Astrocyte of the spinal cord (primary cell): ENCODE measurements around the gene HTRA3.

Source experiments
- DNase-seq: peaks from one replicate; pipeline ENCODE4 v3.0.0; 2011; ENCODE audit warnings: low read depth, low spot score
- H3K4me3 ChIP-seq: 2 replicates; pipeline ENCODE4 v1.5.1; 2011; ENCODE audit warnings: low read depth, mild to moderate bottlenecking, low read length, moderate library complexity
- in situ Hi-C: cut with HindIII; loops from 2 replicates; pipeline ENCODE4 v1.10.0; 2017; ENCODE audit warnings: low sequenced_read_pairs
- TF ChIP-seq, protein P1 (sequence below): IDR thresholded peaks from 2 replicates; pipeline ENCODE4 v1.5.1; 2012; ENCODE audit warnings: low read depth, mild to moderate bottlenecking, low read length, inconsistent platforms

HTRA3 gene

DNA sequence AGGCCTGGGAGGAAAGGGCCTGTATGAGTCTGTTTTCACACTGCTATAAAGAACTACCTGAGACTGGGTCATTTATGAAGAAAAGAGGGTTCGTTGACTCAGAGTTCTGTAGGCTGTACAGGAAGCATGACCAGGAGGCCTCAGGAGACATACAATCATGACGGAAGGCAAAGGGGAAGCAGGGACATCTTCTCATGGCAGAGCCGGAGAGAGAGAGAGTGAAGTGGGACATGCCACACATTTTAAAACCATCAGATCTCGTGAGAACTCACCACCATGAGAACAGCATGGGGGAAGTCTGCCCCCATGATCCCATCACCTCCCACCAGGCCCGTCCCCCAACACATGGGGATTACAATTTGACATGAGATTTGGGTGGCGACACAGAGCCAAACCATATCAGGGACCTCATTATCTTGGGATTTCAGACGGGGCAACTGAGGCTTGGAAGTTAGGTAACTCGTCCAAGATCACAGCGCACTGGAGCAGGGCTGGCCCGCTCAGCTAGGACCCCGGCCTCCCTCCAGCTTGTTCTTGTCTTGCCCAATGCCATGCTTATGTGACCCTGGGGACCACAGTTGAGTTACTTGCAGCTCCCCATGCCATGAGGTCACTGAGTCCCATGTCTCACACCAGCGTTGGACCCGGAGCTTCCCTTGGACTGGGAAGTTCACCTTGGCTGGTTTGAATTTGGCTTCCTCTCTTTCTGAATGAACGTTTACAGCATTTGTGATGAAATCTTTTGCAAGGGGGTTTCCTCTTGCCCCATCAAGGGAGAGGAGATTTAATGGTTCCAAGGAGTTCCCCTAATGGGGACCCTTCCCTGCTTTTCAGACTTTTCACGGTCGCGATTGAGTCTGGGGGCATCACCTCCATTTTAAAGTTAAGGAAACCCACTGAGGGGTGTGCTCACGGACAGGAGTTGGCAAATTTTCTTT lies 18.1 kb downstream of the HTRA3 start:
- H3K4me3 ChIP-seq = no peak overlapping the region
- in situ Hi-C loops = no loop called here
- TF ChIP-seq, protein P1, sequence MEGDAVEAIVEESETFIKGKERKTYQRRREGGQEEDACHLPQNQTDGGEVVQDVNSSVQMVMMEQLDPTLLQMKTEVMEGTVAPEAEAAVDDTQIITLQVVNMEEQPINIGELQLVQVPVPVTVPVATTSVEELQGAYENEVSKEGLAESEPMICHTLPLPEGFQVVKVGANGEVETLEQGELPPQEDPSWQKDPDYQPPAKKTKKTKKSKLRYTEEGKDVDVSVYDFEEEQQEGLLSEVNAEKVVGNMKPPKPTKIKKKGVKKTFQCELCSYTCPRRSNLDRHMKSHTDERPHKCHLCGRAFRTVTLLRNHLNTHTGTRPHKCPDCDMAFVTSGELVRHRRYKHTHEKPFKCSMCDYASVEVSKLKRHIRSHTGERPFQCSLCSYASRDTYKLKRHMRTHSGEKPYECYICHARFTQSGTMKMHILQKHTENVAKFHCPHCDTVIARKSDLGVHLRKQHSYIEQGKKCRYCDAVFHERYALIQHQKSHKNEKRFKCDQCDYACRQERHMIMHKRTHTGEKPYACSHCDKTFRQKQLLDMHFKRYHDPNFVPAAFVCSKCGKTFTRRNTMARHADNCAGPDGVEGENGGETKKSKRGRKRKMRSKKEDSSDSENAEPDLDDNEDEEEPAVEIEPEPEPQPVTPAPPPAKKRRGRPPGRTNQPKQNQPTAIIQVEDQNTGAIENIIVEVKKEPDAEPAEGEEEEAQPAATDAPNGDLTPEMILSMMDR = no peak
- no peak for DNase-seq

DNA sequence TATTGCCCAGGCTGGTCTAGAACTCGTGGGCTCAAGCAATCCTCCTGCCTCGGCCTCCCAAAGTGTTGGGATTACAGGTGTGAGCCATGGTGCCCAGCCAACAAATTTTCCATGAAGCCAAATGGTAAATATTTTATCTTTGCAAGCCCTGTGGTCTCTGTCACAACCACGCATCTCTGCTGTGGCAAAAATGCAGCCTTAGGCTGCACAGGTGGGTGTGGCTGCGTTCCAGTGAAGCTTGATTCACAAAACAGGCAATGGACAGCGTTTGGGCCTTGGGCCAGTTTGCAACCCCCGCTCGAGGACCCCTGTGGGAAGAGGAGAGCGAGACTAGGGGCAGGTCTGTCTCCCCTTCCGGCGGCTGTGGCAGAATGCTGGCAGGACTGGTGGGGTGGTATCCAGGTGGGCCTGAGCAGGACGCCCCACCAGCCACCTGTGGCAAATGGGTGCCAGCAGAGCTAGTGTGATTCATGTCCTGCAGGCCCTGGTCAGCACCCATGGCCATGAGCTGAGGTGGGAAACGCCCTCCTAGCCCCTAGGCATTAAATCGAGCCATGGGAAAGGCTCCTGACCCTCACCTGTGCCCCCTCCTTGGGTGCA lies 19.7 kb downstream of the HTRA3 start:
- in situ Hi-C loops = no loop called here
- TF ChIP-seq, protein P1 = no peak
- no peak overlapping the region for H3K4me3 ChIP-seq
- no peak for DNase-seq

DNA sequence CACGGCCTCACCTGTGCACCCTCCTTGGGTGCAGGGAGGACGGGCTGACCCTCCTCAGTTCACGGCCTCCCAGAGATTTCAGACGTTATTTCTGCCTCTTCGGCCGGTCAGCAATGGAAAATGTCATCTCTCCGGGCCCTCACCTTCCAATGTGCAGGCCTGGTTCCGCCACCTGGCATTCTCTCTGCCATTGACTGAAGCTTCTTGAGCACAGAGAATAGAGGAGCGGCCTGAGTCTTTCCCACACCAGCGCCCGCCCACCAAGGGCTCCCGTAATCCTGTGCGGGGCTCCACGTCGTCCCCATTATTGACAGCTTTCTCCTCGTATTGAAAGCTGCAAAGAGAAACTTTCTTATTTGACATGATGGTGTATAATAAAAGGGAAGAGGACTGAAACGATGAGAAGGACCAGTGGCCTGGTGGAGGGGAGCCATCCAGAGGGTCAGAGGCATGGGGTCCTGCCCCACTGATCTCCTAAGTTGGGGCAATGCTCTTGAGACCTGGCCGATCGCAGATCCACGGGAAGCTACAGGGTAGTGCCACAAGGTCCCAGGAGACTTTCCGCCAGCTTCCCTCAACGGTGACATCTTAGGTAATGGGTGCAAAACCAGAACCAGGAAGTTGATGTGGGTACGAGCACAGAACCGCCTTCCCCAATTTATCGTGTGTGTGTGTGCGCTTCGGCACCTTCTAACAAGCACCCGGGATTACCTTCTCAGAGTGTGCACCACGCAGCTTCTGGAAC lies 20.6 kb downstream of the HTRA3 start:
- H3K4me3 ChIP-seq = no peak overlapping the region
- DNase-seq = no peak
- TF ChIP-seq, protein P1 = no peak
- in situ Hi-C loops = no loop called here

DNA sequence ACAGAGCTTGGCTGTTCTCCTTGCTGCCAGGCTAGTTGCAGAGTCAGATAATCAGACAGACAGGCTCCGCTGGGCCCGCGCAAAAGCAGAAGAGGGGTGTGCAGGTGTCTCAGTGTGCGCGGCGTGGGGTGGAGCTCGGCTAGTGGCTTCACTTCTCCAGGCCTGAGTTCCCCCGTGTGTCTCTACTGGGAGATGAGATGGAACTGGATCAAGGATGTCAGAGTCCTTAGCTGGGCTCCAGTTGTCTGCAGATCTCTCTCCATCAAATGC lies 21.1 kb downstream of the HTRA3 start:
- no peak for DNase-seq
- H3K4me3 ChIP-seq = no peak overlapping the region
- in situ Hi-C loops = no loop called here
- TF ChIP-seq, protein P1 = no peak

DNA sequence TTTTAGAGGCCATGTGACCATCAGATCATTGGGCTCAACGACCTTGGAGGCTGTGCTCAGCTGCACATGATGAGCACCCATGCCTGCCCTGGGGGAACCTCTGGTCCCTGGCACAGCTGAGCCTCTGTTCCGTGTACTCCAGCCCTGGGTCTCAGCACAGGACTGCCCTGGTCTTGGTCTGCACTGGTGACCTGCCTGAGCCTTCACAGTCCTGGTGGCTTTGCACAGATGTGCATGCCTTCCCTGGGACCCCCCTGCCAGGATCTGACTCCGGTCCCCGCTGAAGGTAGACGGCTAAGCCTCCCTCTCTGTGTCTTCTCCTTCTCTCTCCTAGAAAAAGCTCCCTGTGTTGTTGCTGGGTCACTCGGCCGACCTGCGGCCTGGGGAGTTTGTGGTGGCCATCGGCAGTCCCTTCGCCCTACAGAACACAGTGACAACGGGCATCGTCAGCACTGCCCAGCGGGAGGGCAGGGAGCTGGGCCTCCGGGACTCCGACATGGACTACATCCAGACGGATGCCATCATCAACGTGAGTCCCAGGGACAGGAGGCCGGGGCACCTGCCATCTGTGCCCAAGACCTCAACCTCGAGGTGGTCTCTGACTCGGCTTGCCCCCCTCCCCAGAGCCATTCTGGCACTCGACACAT lies 21.6 kb downstream of the HTRA3 start:
- in situ Hi-C loops = no loop called here
- TF ChIP-seq, protein P1 = no peak
- H3K4me3 ChIP-seq = no peak overlapping the region
- DNase-seq = no peak

DNA sequence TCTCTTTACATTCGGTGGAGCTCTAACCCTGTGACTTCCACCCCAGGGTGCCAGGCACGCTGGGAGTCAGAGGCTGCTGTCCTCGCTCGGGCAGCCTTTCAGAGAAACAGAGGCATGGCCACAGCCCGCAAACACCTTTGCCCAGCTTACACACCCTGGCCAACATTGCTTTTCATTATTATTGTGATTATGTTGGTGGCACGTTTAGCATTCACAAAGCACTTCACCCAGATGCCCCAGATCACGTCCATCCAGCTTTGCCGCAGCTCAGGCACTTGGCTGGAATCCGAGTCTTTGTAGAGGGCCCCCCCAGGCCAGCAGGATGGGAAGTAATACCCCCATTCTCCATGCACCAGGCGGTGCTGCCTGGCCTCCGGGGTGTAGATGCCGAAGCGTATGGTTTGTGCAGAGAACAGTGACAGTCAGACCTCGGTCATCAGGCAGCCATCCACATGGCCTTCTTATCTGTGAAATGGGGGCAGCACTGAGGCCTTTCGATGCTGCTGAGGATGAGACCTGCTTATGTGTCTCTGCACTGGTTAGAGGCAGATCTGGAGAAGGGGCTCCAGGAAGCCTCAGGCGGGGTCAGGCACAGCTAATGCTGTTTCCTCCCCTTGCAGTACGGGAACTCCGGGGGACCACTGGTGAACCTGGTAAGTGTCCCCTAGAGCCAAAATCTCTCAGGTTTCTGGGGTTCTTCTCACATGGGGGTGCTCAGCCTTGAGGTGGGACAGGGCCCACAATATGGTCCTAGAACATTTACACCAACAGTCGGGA lies 22.3 kb downstream of the HTRA3 start:
- TF ChIP-seq, protein P1 = no peak
- DNase-seq = no peak
- in situ Hi-C loops = no loop called here
- no peak overlapping the region for H3K4me3 ChIP-seq
